Fibroblast of lung (primary cell): Measurements from ENCODE around the gene SRRM2.

Experiments
- CTCF ChIP-seq, 2 donors: IDR thresholded peaks in 1 of 2; conservative IDR thresholded peaks in 1 of 2; 1 replicate in 1 of 2; 2 replicates in 1 of 2; pipeline ENCODE4 v1.5.1; 2011 to 2012; ENCODE audit warnings: low read length in 2 of 2, control low read depth in 1 of 2, inconsistent platforms in 1 of 2, low read depth in 1 of 2, mild to moderate bottlenecking in 1 of 2
- EZH2 ChIP-seq: IDR thresholded peaks from 2 replicates; pipeline ENCODE4 v1.5.1; 2012; ENCODE audit warnings: low read length, control low read depth, mild to moderate bottlenecking; ENCODE audit errors: missing control alignments

DNA sequence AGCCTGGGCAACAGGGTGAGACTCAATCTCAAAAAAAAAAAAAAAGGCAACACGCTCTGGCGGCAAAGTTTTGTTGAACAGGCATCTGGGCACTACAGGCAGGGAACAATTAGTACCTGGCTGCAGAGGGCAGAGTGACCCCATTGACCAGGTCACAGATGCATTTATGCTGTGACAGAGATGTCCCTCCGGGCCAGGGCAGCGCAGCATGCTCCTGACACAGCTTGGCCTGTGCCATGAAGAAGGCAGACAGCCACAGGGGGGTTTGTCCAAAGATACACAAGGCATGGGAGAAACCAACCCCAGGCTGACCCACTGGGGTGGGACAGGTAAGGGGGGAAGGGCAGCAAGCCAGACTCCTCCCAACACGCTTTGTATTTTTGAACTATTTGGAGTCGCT is 7.7 kb upstream of the SRRM2 start:
- TF ChIP-seq CTCF (conservative IDR thresholded peaks at IDR 0.05 in 1 of 2, IDR thresholded peaks at IDR 0.05 in 1 of 2; ENCODE audit: low read depth in 1 of 2, low read length in 2 of 2) (no peak), EZH2 (no peak)
